Bronchial epithelial cell (primary cell): ENCODE data around the gene ABL1. TPM values are rescaled to one million over a fixed set of nuclear protein-coding genes. Genes with fewer than 3 reads are reported as not detected.

Experiments
- DNase-seq: peaks from one replicate; pipeline ENCODE4 v3.0.0-alpha.2; 2010; ENCODE audit warnings: low read depth
- FAIRE-seq: peaks from 2 replicates; lab custom pipeline; 2011; peaks lifted over from hg19 to GRCh38; lab: Jason Lieb, UNC
- H3K27me3 ChIP-seq: 2 replicates; pipeline ENCODE4 v1.5.1; 2011; ENCODE audit warnings: low read length; ENCODE audit not compliant: control insufficient read depth, insufficient read depth
- H3K36me3 ChIP-seq: 2 replicates; pipeline ENCODE4 v1.5.1; 2011; ENCODE audit warnings: low read length; ENCODE audit not compliant: control insufficient read depth, insufficient read depth
- H3K4me3 ChIP-seq: 2 replicates; pipeline ENCODE4 v1.5.1; 2011; ENCODE audit warnings: mild to moderate bottlenecking, low read depth, low read length, control low read depth
- CTCF ChIP-seq: IDR thresholded peaks from 2 replicates; pipeline ENCODE4 v1.5.1; 2011; ENCODE audit warnings: mild to moderate bottlenecking, moderate library complexity, low read length, control low read depth, inconsistent platforms; ENCODE audit not compliant: insufficient read depth, severe bottlenecking
- total RNA-seq: library from RNA; depleted of rRNA; stranded (reverse); fragments of >200 nt; gene quantifications from 2 replicates; pipeline ENCODE4 v1.2.1, GENCODE V29; 2014

ABL1 gene
- total RNA-seq, 1 donor from 2014 or later, result 17.6 TPM

DNA sequence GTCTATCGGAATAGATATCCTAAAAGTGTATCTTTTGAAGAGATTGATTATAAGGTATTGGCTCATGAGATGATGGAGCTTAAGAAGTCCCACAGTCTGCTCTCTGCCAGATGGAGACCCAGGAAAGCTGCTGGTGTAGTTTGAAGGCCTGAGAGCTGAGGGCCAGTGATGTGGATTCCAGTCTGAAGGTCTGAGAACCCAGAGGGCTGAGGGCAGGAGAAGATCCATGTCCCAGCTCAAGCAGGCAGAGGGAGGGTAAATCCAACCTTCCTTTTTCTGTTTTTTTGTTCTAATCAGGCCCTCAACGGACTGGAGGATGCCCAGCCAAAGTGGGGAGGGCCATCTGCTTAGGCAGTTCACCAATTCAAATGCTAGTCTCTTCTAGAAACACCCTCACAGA lies 11.0 kb upstream of the ABL1 start:
- FAIRE-seq, result no peak
- Histone ChIP-seq H3K4me3 (no peak overlapping the region), H3K36me3 (no peaks in the 10 kb centered on the region), H3K27me3 (no peaks in the 10 kb centered on the region)
- DNase-seq, result no peak
- no peak for TF ChIP-seq CTCF

DNA sequence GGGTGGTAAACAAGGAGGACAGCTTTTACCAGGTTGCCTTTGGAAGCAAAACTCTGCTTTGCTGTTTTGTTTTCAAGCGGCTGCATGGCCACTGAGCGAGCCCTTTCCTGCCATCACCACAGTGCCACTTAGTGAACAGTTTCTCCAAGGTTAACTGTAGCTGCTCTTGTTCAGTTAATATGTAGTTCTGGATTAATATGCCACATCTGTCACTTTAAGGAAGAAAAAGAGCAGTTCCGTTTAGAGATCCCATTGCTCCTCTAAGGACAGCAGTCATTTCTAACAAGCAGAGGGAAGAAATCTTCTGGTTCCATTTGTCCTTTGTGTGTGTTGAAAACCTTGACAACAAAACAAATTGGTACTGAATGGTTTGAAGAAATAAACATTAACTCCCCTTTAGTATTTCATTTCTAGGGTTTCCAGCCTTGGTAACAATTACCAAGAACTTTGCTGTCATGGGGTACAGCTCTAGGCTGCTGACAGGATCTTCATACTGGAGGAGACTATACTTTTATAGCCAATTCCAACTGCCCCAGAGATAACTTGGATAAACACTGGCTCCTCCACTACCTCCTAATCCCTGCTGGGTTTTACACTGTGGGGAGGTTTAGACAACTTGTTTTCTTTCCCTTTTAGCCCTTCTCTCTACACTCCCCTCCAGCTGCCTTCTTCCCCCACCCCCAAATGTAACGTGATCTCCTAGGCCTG lies 10.3 kb upstream of the ABL1 start:
- TF ChIP-seq CTCF, result no peak
- Histone ChIP-seq H3K27me3 (no peaks in the 10 kb centered on the region), H3K36me3 (no peaks in the 10 kb centered on the region), H3K4me3 (no peak overlapping the region)
- FAIRE-seq, result no peak
- peak; percentile 9 for DNase-seq

DNA sequence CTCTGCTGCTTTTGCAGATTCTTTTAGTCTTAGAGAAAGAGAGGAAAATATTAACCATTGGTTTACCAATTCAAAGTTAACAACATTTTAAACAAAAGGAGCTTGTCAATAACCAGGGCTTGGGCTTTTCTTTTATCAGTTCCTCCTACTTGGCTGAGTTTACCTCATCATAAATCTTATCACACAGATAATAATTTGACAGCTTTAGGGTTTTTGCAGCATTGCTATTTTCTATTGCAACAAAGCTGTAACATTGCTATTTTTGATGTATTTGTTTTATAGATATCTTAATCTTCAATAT lies 9.8 kb upstream of the ABL1 start:
- H3K4me3 ChIP-seq, result no peak overlapping the region
- no peak for TF ChIP-seq CTCF
- FAIRE-seq (no peak), DNase-seq (no peak)
- no peaks in the 10 kb centered on the region for H3K27me3 ChIP-seq
- H3K36me3 ChIP-seq, result no peaks in the 10 kb centered on the region

GRCh38 chr9:130825809-130826208 lies 9.2 kb upstream of the ABL1 start:
- H3K36me3 ChIP-seq, result no peaks in the 10 kb centered on the region
- H3K4me3 ChIP-seq, result no peak overlapping the region
- TF ChIP-seq CTCF, result no peak
- DNase-seq (no peak), FAIRE-seq (no peak)
- H3K27me3 ChIP-seq, result no peaks in the 10 kb centered on the region

DNA sequence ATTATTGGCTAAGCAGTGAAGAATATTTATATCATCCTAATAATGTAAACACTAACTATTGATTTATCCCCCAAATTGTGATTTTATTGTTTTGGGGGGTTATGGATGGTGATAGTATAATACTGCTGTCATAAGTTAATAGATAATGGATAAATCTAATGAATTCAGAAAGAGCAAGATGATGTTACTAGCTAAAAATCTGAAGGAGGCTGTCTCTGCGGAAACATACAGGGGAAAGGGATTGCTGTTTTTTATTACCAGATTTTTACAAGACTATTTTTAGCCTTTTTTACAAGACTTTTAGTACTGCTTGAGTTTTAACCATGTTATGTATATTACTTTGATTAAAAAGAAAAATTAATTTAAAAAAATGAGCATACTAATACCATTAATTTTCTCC lies 5.3 kb upstream of the ABL1 start:
- Histone ChIP-seq H3K27me3 (no peaks in the 10 kb centered on the region), H3K36me3 (no peaks in the 10 kb centered on the region), H3K4me3 (no peak overlapping the region)
- DNase-seq, result no peak
- FAIRE-seq, result no peak
- no peak for TF ChIP-seq CTCF

GRCh38 chr9:130830231-130830760 lies 4.8 kb upstream of the ABL1 start:
- no peak for TF ChIP-seq CTCF
- no peak for FAIRE-seq
- Histone ChIP-seq H3K27me3 (no peaks in the 10 kb centered on the region), H3K4me3 (no peak overlapping the region), H3K36me3 (no peaks in the 10 kb centered on the region)
- no peak for DNase-seq
